Ishikawa (cell line): ENCODE data around the gene MYH10.

Experiments used
- CEBPB ChIP-seq: IDR thresholded peaks from 2 replicates; pipeline ENCODE4 v1.6.1; 2012
- CREB1 ChIP-seq: IDR thresholded peaks from 2 replicates; pipeline ENCODE4 v1.6.1; 2012; ENCODE audit warnings: low read depth
- EGR1 ChIP-seq: IDR thresholded peaks from 2 replicates; pipeline ENCODE4 v1.6.1; 2012
- EP300 ChIP-seq: IDR thresholded peaks from 2 replicates; pipeline ENCODE4 v1.6.1; 2012; ENCODE audit warnings: borderline replicate concordance
- FOXM1 ChIP-seq: IDR thresholded peaks from 2 replicates; pipeline ENCODE4 v1.6.1; 2012; ENCODE audit warnings: low read depth, borderline replicate concordance
- NFIC ChIP-seq: IDR thresholded peaks from 2 replicates; pipeline ENCODE4 v1.6.1; 2012
- RAD21 ChIP-seq: IDR thresholded peaks from 2 replicates; pipeline ENCODE4 v1.6.1; 2012; ENCODE audit warnings: low read depth
- TAF1 ChIP-seq: IDR thresholded peaks from 2 replicates; pipeline ENCODE4 v1.6.1; 2012; ENCODE audit warnings: low read depth, mild to moderate bottlenecking
- TCF12 ChIP-seq: IDR thresholded peaks from 2 replicates; pipeline ENCODE4 v1.6.1; 2012; ENCODE audit warnings: low read depth
- TEAD4 ChIP-seq: IDR thresholded peaks from 2 replicates; pipeline ENCODE4 v1.6.1; 2012
- YY1 ChIP-seq: IDR thresholded peaks from 2 replicates; pipeline ENCODE4 v1.6.1; 2012; ENCODE audit warnings: low read depth
- ZBTB7A ChIP-seq: IDR thresholded peaks from 2 replicates; pipeline ENCODE4 v1.6.1; 2012; ENCODE audit warnings: low read depth
- TF ChIP-seq, protein P1 (sequence below): IDR thresholded peaks from 2 replicates; pipeline ENCODE4 v1.6.1; 2012
- TF ChIP-seq, protein P2 (sequence below): IDR thresholded peaks from 2 replicates; pipeline ENCODE4 v1.6.1; 2012
- TF ChIP-seq, protein P3 (sequence below): IDR thresholded peaks from 2 replicates; pipeline ENCODE4 v1.6.1; 2012; ENCODE audit warnings: low read depth, mild to moderate bottlenecking

The MYH10 gene

DNA sequence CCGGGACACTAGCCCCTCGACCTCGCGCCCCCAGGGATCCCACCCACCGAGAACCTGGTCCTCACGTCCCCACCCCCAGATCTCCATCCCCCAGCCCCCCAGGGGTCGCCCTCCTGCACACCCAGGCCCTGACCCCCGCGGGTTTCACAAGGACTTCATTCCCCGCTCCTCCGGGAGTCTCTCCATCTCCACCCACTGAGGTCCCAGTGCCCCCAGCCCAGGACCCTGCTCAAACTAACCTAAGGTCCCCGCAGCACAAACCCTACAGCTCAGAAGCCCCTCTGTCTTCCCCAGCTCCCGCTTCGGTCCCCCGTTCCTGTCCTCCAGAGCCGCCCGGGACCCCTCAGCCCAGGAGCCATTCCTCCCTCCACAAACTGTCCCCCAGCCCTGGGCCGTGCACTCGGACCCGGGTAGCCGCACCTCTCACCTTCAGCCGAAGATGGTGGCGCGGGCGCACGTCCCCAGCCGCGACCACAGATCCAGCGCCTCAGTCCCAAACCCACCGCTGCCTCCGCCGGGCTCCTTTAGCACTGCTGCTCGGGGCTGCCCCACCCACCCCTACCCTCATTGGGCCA, at the start of gene MYH10:
TSS of gene MYH10 (minus strand) at position 499 of the 575 bp plus-strand sequence. CDS start 7,479 bp downstream, outside the sequence.
- TF ChIP-seq ZBTB7A (peak; percentile 76; the same call in 1 of the 2 replicates), TAF1 (0 out of 2 replicates have a peak, but pooled peaks have one; percentile 51), FOXM1 (no peak)

DNA sequence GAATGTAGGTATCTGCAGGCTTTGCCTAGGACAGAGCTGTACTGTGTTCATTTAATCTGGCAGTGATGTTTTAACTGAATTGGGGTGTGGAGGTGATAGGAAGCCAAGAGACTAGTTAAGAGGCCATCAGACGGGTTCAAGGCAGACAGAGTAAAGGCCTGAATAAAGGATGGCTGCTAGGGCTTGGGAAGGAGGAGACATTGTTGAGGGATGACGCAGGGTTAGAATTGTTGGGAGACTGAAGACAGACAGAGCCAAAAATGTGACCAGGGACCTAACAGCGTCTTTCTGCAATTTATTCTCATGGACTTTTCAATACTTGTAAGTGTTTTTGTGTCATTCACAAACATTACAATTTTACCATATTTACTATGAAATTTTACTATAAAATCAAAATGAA, 48.6 kb upstream of the MYH10 start:
- no peak for TF ChIP-seq CEBPB
- TF ChIP-seq EGR1, result no peak
- no peak for TF ChIP-seq EP300
- TF ChIP-seq TCF12, result no peak
- TF ChIP-seq, protein P1, sequence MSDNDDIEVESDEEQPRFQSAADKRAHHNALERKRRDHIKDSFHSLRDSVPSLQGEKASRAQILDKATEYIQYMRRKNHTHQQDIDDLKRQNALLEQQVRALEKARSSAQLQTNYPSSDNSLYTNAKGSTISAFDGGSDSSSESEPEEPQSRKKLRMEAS, result no peak
- no peak for TF ChIP-seq NFIC
- TF ChIP-seq, protein P2, sequence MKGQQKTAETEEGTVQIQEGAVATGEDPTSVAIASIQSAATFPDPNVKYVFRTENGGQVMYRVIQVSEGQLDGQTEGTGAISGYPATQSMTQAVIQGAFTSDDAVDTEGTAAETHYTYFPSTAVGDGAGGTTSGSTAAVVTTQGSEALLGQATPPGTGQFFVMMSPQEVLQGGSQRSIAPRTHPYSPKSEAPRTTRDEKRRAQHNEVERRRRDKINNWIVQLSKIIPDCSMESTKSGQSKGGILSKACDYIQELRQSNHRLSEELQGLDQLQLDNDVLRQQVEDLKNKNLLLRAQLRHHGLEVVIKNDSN, result no peak
- no peak for TF ChIP-seq CREB1
- TF ChIP-seq ZBTB7A, result no peak
- TF ChIP-seq TEAD4, result no peak
- no peak for TF ChIP-seq RAD21
- no peak for TF ChIP-seq YY1
- no peak for TF ChIP-seq FOXM1
- TF ChIP-seq, protein P3, sequence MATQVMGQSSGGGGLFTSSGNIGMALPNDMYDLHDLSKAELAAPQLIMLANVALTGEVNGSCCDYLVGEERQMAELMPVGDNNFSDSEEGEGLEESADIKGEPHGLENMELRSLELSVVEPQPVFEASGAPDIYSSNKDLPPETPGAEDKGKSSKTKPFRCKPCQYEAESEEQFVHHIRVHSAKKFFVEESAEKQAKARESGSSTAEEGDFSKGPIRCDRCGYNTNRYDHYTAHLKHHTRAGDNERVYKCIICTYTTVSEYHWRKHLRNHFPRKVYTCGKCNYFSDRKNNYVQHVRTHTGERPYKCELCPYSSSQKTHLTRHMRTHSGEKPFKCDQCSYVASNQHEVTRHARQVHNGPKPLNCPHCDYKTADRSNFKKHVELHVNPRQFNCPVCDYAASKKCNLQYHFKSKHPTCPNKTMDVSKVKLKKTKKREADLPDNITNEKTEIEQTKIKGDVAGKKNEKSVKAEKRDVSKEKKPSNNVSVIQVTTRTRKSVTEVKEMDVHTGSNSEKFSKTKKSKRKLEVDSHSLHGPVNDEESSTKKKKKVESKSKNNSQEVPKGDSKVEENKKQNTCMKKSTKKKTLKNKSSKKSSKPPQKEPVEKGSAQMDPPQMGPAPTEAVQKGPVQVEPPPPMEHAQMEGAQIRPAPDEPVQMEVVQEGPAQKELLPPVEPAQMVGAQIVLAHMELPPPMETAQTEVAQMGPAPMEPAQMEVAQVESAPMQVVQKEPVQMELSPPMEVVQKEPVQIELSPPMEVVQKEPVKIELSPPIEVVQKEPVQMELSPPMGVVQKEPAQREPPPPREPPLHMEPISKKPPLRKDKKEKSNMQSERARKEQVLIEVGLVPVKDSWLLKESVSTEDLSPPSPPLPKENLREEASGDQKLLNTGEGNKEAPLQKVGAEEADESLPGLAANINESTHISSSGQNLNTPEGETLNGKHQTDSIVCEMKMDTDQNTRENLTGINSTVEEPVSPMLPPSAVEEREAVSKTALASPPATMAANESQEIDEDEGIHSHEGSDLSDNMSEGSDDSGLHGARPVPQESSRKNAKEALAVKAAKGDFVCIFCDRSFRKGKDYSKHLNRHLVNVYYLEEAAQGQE, result no peak
- no peak for TF ChIP-seq TAF1

DNA sequence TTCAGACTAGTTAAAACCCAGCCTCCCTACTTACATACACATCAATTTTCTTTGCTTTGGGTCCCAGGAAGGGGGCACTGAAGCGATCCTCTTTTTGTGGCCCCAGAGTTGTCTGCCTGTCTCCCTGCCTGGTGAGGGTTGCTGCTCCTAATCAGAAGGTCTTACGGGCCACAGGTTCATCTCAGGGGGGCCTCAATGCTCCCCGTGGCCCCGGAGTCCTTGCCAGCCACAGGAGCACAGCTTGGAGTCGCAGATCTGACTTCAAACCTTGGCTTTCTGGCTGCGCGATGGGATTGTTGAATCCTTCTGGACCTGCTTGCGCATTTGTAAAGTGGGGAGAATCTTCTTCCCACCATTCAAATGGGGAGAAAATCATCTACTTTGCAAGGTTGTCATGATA, 44.8 kb upstream of the MYH10 start:
- TF ChIP-seq, protein P3, result no peak
- no peak for TF ChIP-seq NFIC
- TF ChIP-seq TCF12, result no peak
- TF ChIP-seq CREB1, result no peak
- TF ChIP-seq CEBPB, result no peak
- TF ChIP-seq, protein P1, result no peak
- TF ChIP-seq FOXM1, result no peak
- no peak for TF ChIP-seq TAF1
- TF ChIP-seq ZBTB7A, result no peak
- no peak for TF ChIP-seq EGR1
- no peak for TF ChIP-seq RAD21
- no peak for TF ChIP-seq EP300
- TF ChIP-seq, protein P2, result no peak
- TF ChIP-seq YY1, result no peak
- no peak for TF ChIP-seq TEAD4

DNA sequence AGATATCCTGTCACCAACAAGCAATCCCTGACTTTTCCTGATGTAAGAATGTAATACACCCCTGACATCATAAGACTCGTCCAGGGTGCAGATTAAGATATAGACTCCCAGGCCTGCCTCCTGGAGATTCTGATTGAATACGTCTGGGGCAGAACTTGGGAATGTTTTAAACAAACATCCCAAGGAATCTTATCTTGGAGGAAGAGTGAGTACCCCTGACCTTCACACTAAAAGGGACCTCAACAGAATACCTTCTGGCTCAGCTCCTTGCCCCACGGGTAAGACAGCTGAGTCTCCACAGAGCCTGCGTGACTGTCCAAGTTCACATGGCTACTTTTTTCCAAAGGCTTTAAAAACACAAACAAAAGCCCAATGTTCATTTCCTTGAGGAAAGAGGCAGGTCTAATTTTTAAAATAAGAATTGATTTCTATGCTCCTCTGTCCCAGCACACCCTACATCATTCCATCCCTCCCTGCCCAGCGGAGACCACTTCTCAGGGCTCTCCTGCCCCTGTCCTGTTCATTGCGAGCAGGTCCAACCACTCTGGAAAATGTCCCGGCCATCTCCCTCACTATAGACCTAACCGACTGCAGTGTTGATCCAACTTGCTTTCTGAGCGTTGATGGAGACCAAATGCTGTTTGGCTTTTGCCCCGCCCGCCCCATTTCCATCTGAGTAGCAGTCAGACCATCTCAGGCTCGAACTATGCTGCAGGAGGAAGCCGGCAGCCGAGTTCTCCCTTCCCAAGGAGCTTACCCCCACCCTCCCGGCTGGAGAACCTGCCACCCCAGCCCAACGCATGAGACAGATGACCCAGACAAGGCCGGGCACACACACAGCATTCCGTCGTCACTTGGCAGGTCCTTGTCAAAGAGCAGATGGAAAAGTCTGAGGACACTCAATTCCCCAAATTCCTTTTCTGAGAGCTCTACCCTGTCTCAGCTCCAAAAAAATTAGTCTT, 44.1 kb upstream of the MYH10 start:
- TF ChIP-seq, protein P2, result no peak
- TF ChIP-seq RAD21 (no peak), CEBPB (no peak), YY1 (no peak)
- TF ChIP-seq, protein P1, result no peak
- TF ChIP-seq, protein P3, result no peak
